Trophoblast cell (in vitro differentiated cells and primary cell): ENCODE results near the gene SOAT2.
A peak's percentile ranks its signal among the peaks of the same experiment; 100 is the strongest.

ENCODE experiments used
- DNase-seq, 2 donors: peaks; one replicate each; pipeline ENCODE4 v3.0.0-alpha.2; 2016
- H2AFZ ChIP-seq: 2 replicates; pipeline ENCODE4 v1.6.1; 2013; ENCODE audit warnings: low read length, moderate library complexity, mild to moderate bottlenecking; ENCODE audit not compliant: insufficient read depth, poor library complexity
- H2AK5ac ChIP-seq: 2 replicates; pipeline ENCODE4 v1.6.1; 2013; ENCODE audit warnings: mild to moderate bottlenecking, low read length
- H2BK120ac ChIP-seq: 2 replicates; pipeline ENCODE4 v1.6.1; 2013; ENCODE audit warnings: low read length, mild to moderate bottlenecking, moderate library complexity; ENCODE audit not compliant: insufficient read depth, poor library complexity
- H2BK12ac ChIP-seq: 2 replicates; pipeline ENCODE4 v1.6.1; 2013; ENCODE audit warnings: mild to moderate bottlenecking, low read length, moderate library complexity
- H2BK5ac ChIP-seq: 2 replicates; pipeline ENCODE4 v1.6.1; 2013; ENCODE audit warnings: low read length, low read depth, moderate library complexity, mild to moderate bottlenecking; ENCODE audit not compliant: poor library complexity
- H3K14ac ChIP-seq: 2 replicates; pipeline ENCODE4 v1.6.1; 2013; ENCODE audit warnings: mild to moderate bottlenecking, low read length
- H3K18ac ChIP-seq: 2 replicates; pipeline ENCODE4 v1.6.1; 2013; ENCODE audit warnings: mild to moderate bottlenecking, low read length
- H3K23ac ChIP-seq: 2 replicates; pipeline ENCODE4 v1.6.1; 2013; ENCODE audit warnings: low read length
- H3K27ac ChIP-seq: 2 replicates; pipeline ENCODE4 v1.5.1; 2013; ENCODE audit warnings: low read depth, mild to moderate bottlenecking, inconsistent platforms, low read length, moderate library complexity
- H3K27me3 ChIP-seq: 2 replicates; pipeline ENCODE4 v1.6.1; 2013; ENCODE audit warnings: inconsistent platforms, mild to moderate bottlenecking, low read length, moderate library complexity; ENCODE audit not compliant: insufficient read depth
- H3K36me3 ChIP-seq, 2 experiments: 1 replicate in 1 of 2; 2 replicates in 1 of 2; pipeline ENCODE4 v1.6.1; 2013; ENCODE audit warnings: low read length in 2 of 2, mild to moderate bottlenecking in 2 of 2, moderate library complexity in 1 of 2; ENCODE audit not compliant: insufficient read depth in 2 of 2, control insufficient read depth in 1 of 2
- H3K4ac ChIP-seq: 2 replicates; pipeline ENCODE4 v1.6.1; 2013; ENCODE audit warnings: low read depth, mild to moderate bottlenecking, low read length, moderate library complexity
- H3K4me1 ChIP-seq, 2 experiments: 1 replicate in 1 of 2; 2 replicates in 1 of 2; pipeline ENCODE4 v1.6.1; 2013; ENCODE audit warnings: low read length in 2 of 2, mild to moderate bottlenecking in 2 of 2, moderate library complexity in 1 of 2; ENCODE audit not compliant: insufficient read depth in 2 of 2, control insufficient read depth in 1 of 2
- H3K4me2 ChIP-seq: 2 replicates; pipeline ENCODE4 v1.6.1; 2013; ENCODE audit warnings: inconsistent platforms, mild to moderate bottlenecking, low read length, moderate library complexity
- H3K4me3 ChIP-seq: 2 replicates; pipeline ENCODE4 v1.5.1; 2013; ENCODE audit warnings: mild to moderate bottlenecking, low read depth, low read length, inconsistent platforms
- H3K79me1 ChIP-seq: one replicate; pipeline ENCODE4 v1.6.1; 2013; ENCODE audit warnings: low read length
- H3K79me2 ChIP-seq: 2 replicates; pipeline ENCODE4 v1.6.1; 2013; ENCODE audit warnings: low read length, mild to moderate bottlenecking; ENCODE audit not compliant: control insufficient read depth, insufficient read depth, poor library complexity
- H3K9ac ChIP-seq: 2 replicates; pipeline ENCODE4 v1.6.1; 2013; ENCODE audit warnings: mild to moderate bottlenecking, low read length
- H3K9me3 ChIP-seq: 2 replicates; pipeline ENCODE4 v1.6.1; 2013; ENCODE audit warnings: low read depth, mild to moderate bottlenecking, control low read depth, inconsistent platforms, low read length; ENCODE audit not compliant: insufficient read depth
- H4K12ac ChIP-seq: 2 replicates; pipeline ENCODE4 v1.6.1; 2013; ENCODE audit warnings: low read depth, mild to moderate bottlenecking, low read length, moderate library complexity
- H4K8ac ChIP-seq: 2 replicates; pipeline ENCODE4 v1.6.1; 2013; ENCODE audit warnings: low read depth, mild to moderate bottlenecking, low read length, moderate library complexity
- H4K91ac ChIP-seq: one replicate; pipeline ENCODE4 v1.6.1; 2013; ENCODE audit warnings: low read depth, mild to moderate bottlenecking, low read length, moderate library complexity
- WGBS: extraction: QIAGEN DNeasy Blood & Tissue Kit; methylation state at CpG from one replicate; pipeline ENCODE4 v1.1.7; 2013; ENCODE audit warnings: missing lambda C conversion rate; ENCODE audit not compliant: insufficient read length, insufficient coverage; ENCODE audit errors: extremely low coverage; 5-methylcytosine and 5-hydroxymethylcytosine counted together

The SOAT2 gene

GRCh38 chr12:53086361-53086760 lies 16.9 kb upstream of the SOAT2 start:
- Histone ChIP-seq H3K27ac (no peak overlapping the region), H3K9me3 (no peaks in the 10 kb centered on the region), H2AK5ac (no peak overlapping the region), H3K23ac (no peak overlapping the region), H3K79me1 (no peaks in the 10 kb centered on the region), H3K4me2 (no peak overlapping the region), H4K91ac (no peak overlapping the region), H4K12ac (no peak overlapping the region), H3K36me3 (no peaks in the 10 kb centered on the region), H3K79me2 (no peaks in the 10 kb centered on the region), H2AFZ (no peak overlapping the region), H2BK120ac (no peak overlapping the region), H3K14ac (no peak overlapping the region), H3K4ac (no peak overlapping the region), H3K27me3 (no peaks in the 10 kb centered on the region), H3K4me1 (no peaks in the 10 kb centered on the region), H4K8ac (no peak overlapping the region), H3K9ac (no peak overlapping the region), H3K18ac (no peak overlapping the region), H2BK12ac (no peak overlapping the region), H2BK5ac (no peak overlapping the region), H3K4me3 (no peak overlapping the region)
- DNase-seq: no peak
- no CpG with 5 or more reads among the region's 3 CpGs for WGBS

- no peak for DNase-seq
- WGBS: no CpG with 5 or more reads among the region's 6 CpGs
- no peak overlapping the region for H3K23ac ChIP-seq
These were observed 13.2 kb upstream of the SOAT2 start for GRCh38 chr12:53090105-53090504.

GRCh38 chr12:53090554-53090953 lies 12.7 kb upstream of the SOAT2 start:
- no peaks in the 10 kb centered on the region for H3K4me1 ChIP-seq
- no peak for DNase-seq
- no peak overlapping the region for H2AFZ ChIP-seq
- H3K18ac ChIP-seq: no peak overlapping the region
- no peak overlapping the region for H3K27ac ChIP-seq
- H2AK5ac ChIP-seq: no peak overlapping the region
- H3K79me1 ChIP-seq: no peaks in the 10 kb centered on the region
- no peak overlapping the region for H3K4me2 ChIP-seq
- no peaks in the 10 kb centered on the region for H3K79me2 ChIP-seq
- no peak overlapping the region for H4K12ac ChIP-seq
- H3K9ac ChIP-seq: no peak overlapping the region
- no peak overlapping the region for H4K8ac ChIP-seq
- no peak overlapping the region for H3K4me3 ChIP-seq
- H3K23ac ChIP-seq: no peak overlapping the region
- H2BK120ac ChIP-seq: no peak overlapping the region
- H2BK12ac ChIP-seq: no peak overlapping the region
- H3K14ac ChIP-seq: no peak overlapping the region
- no peak overlapping the region for H3K4ac ChIP-seq
- WGBS: no CpG with 5 or more reads among the region's 2 CpGs
- H4K91ac ChIP-seq: no peak overlapping the region
- no peak overlapping the region for H2BK5ac ChIP-seq
- H3K9me3 ChIP-seq: no peaks in the 10 kb centered on the region
- H3K36me3 ChIP-seq: no peaks in the 10 kb centered on the region
- no peaks in the 10 kb centered on the region for H3K27me3 ChIP-seq

More at GRCh38 chr12:53090105-53090504, 13.2 kb upstream of the SOAT2 start:
- no peak overlapping the region for H2AK5ac ChIP-seq
- no peak overlapping the region for H4K8ac ChIP-seq
- no peaks in the 10 kb centered on the region for H3K79me2 ChIP-seq
- H3K4me1 ChIP-seq: no peaks in the 10 kb centered on the region
- no peak overlapping the region for H3K14ac ChIP-seq
- H3K4me2 ChIP-seq: no peak overlapping the region
- H4K12ac ChIP-seq: peak overlapping the region; percentile 3
- no peak overlapping the region for H3K4ac ChIP-seq
- H3K4me3 ChIP-seq: no peak overlapping the region
- no peak overlapping the region for H3K27ac ChIP-seq
- no peaks in the 10 kb centered on the region for H3K79me1 ChIP-seq
- no peak overlapping the region for H4K91ac ChIP-seq
- H2BK120ac ChIP-seq: no peak overlapping the region
- H2BK12ac ChIP-seq: no peak overlapping the region
- no peaks in the 10 kb centered on the region for H3K9me3 ChIP-seq
- H2BK5ac ChIP-seq: no peak overlapping the region
- no peaks in the 10 kb centered on the region for H3K27me3 ChIP-seq
- H3K9ac ChIP-seq: no peak overlapping the region
- H2AFZ ChIP-seq: no peak overlapping the region
- H3K18ac ChIP-seq: no peak overlapping the region
- no peaks in the 10 kb centered on the region for H3K36me3 ChIP-seq

GRCh38 chr12:53091756-53092155 lies 11.5 kb upstream of the SOAT2 start:
- Histone ChIP-seq H3K79me2 (no peaks in the 10 kb centered on the region), H3K4ac (no peak overlapping the region), H3K4me3 (no peak overlapping the region), H3K27me3 (peaks cover 11% of the 10 kb centered on the region), H3K9me3 (no peaks in the 10 kb centered on the region), H3K36me3 (no peaks in the 10 kb centered on the region), H3K23ac (no peak overlapping the region), H4K8ac (no peak overlapping the region), H4K12ac (no peak overlapping the region), H3K4me1 (no peaks in the 10 kb centered on the region), H2BK120ac (no peak overlapping the region), H3K79me1 (no peaks in the 10 kb centered on the region), H3K14ac (no peak overlapping the region), H4K91ac (no peak overlapping the region), H3K9ac (no peak overlapping the region), H2AFZ (no peak overlapping the region), H2BK12ac (no peak overlapping the region), H2AK5ac (no peak overlapping the region), H3K27ac (no peak overlapping the region), H3K4me2 (no peak overlapping the region), H3K18ac (no peak overlapping the region), H2BK5ac (no peak overlapping the region)
- no CpG with 5 or more reads among the region's 6 CpGs for WGBS
- no peak for DNase-seq
